ENCODE measurements around the gene DIP2C.

The DIP2C gene

GRCh38 chr10:228366-228765, 461.1 kb downstream of the DIP2C start:
- Mint-ChIP-seq H3K4me3 (no peak overlapping the region), H3K4me1 (peaks cover 18% of the 10 kb centered on the region), H3K9me3 (no peaks in the 10 kb centered on the region), H3K27me3 (no peaks in the 10 kb centered on the region), H3K27ac (peak overlapping the region; percentile 65), H3K36me3 (no peaks in the 10 kb centered on the region)

GRCh38 chr10:227014-227413, 462.5 kb downstream of the DIP2C start:
- Mint-ChIP-seq H3K4me1 (peaks cover 18% of the 10 kb centered on the region), H3K9me3 (no peaks in the 10 kb centered on the region), H3K36me3 (peaks cover 1% of the 10 kb centered on the region), H3K4me3 (no peak overlapping the region), H3K27me3 (no peaks in the 10 kb centered on the region), H3K27ac (no peak overlapping the region)

- Mint-ChIP-seq H3K27ac (no peak overlapping the region), H3K4me1 (peaks cover 18% of the 10 kb centered on the region)
These were observed 463.4 kb downstream of the DIP2C start for GRCh38 chr10:226018-226417.

GRCh38 chr10:224571-224970, 464.9 kb downstream of the DIP2C start:
- Mint-ChIP-seq H3K36me3 (peaks cover 7% of the 10 kb centered on the region), H3K4me1 (peaks cover 27% of the 10 kb centered on the region), H3K4me3 (no peak overlapping the region), H3K27ac (no peak overlapping the region), H3K27me3 (no peaks in the 10 kb centered on the region), H3K9me3 (no peaks in the 10 kb centered on the region)

More at GRCh38 chr10:226018-226417, 463.4 kb downstream of the DIP2C start:
- Mint-ChIP-seq H3K36me3 (peaks cover 6% of the 10 kb centered on the region), H3K4me3 (no peak overlapping the region), H3K27me3 (no peaks in the 10 kb centered on the region), H3K9me3 (no peaks in the 10 kb centered on the region)

Measured in activated naive CD4-positive, alpha-beta T cell treated with anti-CD3 and anti-CD28 coated beads, Interleukin-2, amount 50 U/mL, for 24 hours (primary cell).